DOHH2 (cell line): ENCODE measurements around the gene THOC2.

Experiments used
- EZH2phosphoT487 ChIP-seq: fragments of 200-600 bp; sonication (generic); IDR thresholded peaks from 2 replicates; pipeline ENCODE4 v1.6.1; 2017; ENCODE audit warnings: borderline replicate concordance, mild to moderate bottlenecking, antibody characterized with exemption, low read length, moderate library complexity, mixed read lengths
- TF ChIP-seq, protein P1 (sequence below): fragments of 200-600 bp; sonication (generic); IDR thresholded peaks from one replicate; pipeline ENCODE4 v1.5.1; 2014; ENCODE audit warnings: antibody characterized with exemption, mild to moderate bottlenecking, low read depth, low read length; ENCODE audit not compliant: poor library complexity, severe bottlenecking

DNA sequence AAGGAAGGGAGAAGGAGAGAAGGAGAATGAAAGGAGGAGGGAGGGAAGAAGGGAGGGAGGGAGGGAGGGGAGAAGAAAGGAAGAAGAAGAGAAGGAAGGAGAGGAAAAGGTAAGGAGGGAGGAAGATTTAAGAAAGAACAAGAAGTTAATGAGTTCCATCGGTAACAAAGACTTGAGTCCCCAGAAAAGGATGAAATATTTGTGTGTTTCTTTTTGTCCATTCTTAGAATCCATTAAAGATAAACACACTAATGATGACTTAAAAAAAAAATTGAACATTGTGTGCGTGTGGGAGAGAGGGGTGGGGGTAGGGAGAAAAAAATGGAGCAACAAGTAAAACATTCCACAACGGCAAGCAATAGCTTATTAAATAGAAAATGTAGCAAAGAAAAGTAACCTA, 131.4 kb downstream of the THOC2 start:
- TF ChIP-seq, protein P1, sequence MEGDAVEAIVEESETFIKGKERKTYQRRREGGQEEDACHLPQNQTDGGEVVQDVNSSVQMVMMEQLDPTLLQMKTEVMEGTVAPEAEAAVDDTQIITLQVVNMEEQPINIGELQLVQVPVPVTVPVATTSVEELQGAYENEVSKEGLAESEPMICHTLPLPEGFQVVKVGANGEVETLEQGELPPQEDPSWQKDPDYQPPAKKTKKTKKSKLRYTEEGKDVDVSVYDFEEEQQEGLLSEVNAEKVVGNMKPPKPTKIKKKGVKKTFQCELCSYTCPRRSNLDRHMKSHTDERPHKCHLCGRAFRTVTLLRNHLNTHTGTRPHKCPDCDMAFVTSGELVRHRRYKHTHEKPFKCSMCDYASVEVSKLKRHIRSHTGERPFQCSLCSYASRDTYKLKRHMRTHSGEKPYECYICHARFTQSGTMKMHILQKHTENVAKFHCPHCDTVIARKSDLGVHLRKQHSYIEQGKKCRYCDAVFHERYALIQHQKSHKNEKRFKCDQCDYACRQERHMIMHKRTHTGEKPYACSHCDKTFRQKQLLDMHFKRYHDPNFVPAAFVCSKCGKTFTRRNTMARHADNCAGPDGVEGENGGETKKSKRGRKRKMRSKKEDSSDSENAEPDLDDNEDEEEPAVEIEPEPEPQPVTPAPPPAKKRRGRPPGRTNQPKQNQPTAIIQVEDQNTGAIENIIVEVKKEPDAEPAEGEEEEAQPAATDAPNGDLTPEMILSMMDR = no peak
- no peak for TF ChIP-seq EZH2phosphoT487
